ENCODE measurements around the gene EPB41. TPM values are rescaled to one million over a fixed set of nuclear protein-coding genes. Genes with fewer than 3 reads are reported as not detected.

The EPB41 gene
- total and polyA plus RNA-seq, 2 of the 8 experiments (the other 6 are each of a cell fraction or from before 2014, with no cell fraction given) = 36.7 to 109 TPM

GRCh38 chr1:29004288-29004687 lies 89.9 kb downstream of the EPB41 start (continued):
- TF ChIP-seq GTF2F1 (IDR thresholded peaks at IDR 0.05; ENCODE audit: borderline replicate concordance, low read depth, low read length) (no peak), POLR2A (IDR thresholded peaks at IDR 0.05; ENCODE audit: control extremely low read depth in 1 of 2, low read depth in 2 of 2, low read length in 2 of 2) (no peak)
